ENCODE measurements around the gene IGFBP2. TPM values are rescaled to one million over a fixed set of nuclear protein-coding genes. Genes with fewer than 3 reads are reported as not detected.
A peak's percentile ranks its signal among the peaks of the same experiment; 100 is the strongest.

Gene IGFBP2
- total RNA-seq, 1 experiment from 2014 or later = 0.32 TPM

DNA sequence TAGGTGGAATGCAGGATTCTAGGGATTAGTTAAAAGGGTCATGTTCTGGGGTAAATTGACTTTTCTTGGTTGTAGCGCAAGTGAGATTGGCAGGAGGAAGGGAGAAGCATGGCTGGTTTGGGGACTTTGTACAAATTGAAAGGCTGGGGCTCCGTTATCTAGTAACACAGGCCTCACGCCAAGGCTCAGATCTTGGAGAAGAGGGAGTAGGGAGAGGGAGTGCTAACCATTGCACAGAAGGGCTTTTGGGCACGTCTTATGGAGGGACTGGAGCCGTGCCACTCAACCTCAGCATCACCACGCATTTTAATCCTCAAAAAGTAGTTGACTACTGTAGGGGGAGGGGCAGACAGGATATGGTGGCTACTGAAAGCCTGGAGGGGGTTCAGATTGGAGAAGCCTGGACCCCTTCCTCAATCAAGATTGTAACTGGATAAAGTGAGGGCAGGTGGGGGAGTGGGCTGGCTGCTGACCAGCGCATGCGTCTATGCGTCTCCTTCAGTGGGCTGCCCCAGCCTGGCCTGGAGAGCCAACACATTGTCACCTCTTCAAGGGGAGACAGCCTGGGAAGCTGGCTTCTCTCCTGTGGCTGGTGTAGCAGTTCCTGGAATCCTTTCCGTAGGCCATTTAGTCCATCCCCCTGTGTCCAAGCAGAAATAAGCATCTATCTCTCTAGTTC is 47.9 kb downstream of the IGFBP2 start:
- no peaks in the 10 kb centered on the region for H3K36me3 ChIP-seq
- no peaks in the 10 kb centered on the region; the same call in 1 of the 2 replicates for H3K27me3 ChIP-seq (replicated peaks)
- H3K4me1 ChIP-seq (replicated peaks) = peaks cover 11% of the 10 kb centered on the region
- H3K4me3 ChIP-seq = no peak overlapping the region
- DNase-seq (ENCODE audit: low read depth in 1 of 2, low spot score in 2 of 2) = no peak
- H3K9me3 ChIP-seq (replicated peaks) = no peaks in the 10 kb centered on the region
- no peak overlapping the region for H3K27ac ChIP-seq

DNA sequence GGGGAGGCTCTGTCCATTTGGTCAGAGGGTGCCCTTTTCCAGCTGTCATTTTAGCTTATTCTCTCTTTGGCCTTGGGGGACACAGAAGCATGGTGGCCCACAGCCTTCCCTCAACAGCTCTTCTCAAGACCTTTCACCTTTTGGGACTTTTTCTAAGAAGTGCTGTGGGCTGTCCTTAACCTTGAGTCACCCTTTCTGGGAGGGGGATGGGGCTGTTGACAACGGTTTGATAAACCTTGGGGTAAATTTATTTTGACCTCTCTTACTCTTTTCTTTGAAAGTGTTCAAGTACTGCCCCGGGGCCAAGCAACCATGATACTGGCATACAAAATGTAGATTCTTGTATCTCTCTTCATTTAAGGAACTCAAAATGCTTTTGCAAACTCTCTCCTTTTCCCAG is 48.5 kb downstream of the IGFBP2 start:
- Histone ChIP-seq H3K27me3 (replicated peaks) (no peaks in the 10 kb centered on the region), H3K4me1 (replicated peaks) (peaks cover 11% of the 10 kb centered on the region), H3K27ac (no peak overlapping the region), H3K9me3 (replicated peaks) (no peaks in the 10 kb centered on the region), H3K4me3 (no peak overlapping the region), H3K36me3 (no peaks in the 10 kb centered on the region)
- DNase-seq (ENCODE audit: low read depth in 1 of 2, low spot score in 2 of 2) = no peak

GRCh38 chr2:216683846-216684245 is 50.6 kb downstream of the IGFBP2 start:
- H3K4me3 ChIP-seq = no peak overlapping the region
- no peak overlapping the region for H3K27ac ChIP-seq
- H3K4me1 ChIP-seq (replicated peaks) = peaks cover 11% of the 10 kb centered on the region
- H3K9me3 ChIP-seq (replicated peaks) = no peaks in the 10 kb centered on the region
- H3K27me3 ChIP-seq (replicated peaks) = no peaks in the 10 kb centered on the region
- DNase-seq (ENCODE audit: low read depth in 1 of 2, low spot score in 2 of 2) = no peak
- no peaks in the 10 kb centered on the region for H3K36me3 ChIP-seq

- Histone ChIP-seq H3K36me3 (no peaks in the 10 kb centered on the region), H3K27me3 (replicated peaks) (peaks cover 7% of the 10 kb centered on the region; the same call in 1 of the 2 replicates), H3K4me3 (no peak overlapping the region), H3K4me1 (replicated peaks) (peaks cover 11% of the 10 kb centered on the region), H3K9me3 (replicated peaks) (no peaks in the 10 kb centered on the region), H3K27ac (no peak overlapping the region)
- no peak for DNase-seq (ENCODE audit: low read depth in 1 of 2, low spot score in 2 of 2)
Measured at GRCh38 chr2:216685327-216685875, 52.2 kb downstream of the IGFBP2 start.

DNA sequence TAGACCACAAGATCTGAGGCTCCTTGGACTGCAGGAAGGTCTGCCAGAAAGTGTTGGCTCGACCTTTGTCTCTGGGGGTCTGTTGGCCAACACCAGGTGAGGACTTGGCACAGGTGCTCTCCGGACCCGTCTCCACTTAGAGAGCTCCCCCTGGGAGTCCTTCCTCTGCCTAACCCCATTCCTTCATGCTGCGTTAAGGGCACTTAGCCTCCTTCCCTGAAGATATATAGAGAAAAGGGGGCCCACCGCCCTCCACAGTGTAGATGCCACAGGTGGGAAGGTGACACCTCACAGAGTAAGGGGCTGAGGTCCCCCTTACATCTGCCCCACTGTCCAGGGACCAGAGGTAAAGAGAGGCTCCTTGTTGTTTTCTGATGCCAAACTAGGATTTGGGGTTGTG is 53.9 kb downstream of the IGFBP2 start:
- H3K27me3 ChIP-seq (replicated peaks) = peaks cover 16% of the 10 kb centered on the region
- peaks cover 10% of the 10 kb centered on the region for H3K4me1 ChIP-seq (replicated peaks)
- H3K9me3 ChIP-seq (replicated peaks) = no peaks in the 10 kb centered on the region
- no peak for DNase-seq (ENCODE audit: low read depth in 1 of 2, low spot score in 2 of 2)
- H3K36me3 ChIP-seq = no peaks in the 10 kb centered on the region
- no peak overlapping the region for H3K4me3 ChIP-seq
- no peak overlapping the region for H3K27ac ChIP-seq

- Histone ChIP-seq H3K27ac (no peak overlapping the region), H3K4me3 (no peak overlapping the region), H3K27me3 (replicated peaks) (peaks cover 21% of the 10 kb centered on the region), H3K36me3 (no peaks in the 10 kb centered on the region), H3K4me1 (replicated peaks) (peaks cover 11% of the 10 kb centered on the region), H3K9me3 (replicated peaks) (no peaks in the 10 kb centered on the region)
- no peak for DNase-seq (ENCODE audit: low read depth in 1 of 2, low spot score in 2 of 2)
Measured at GRCh38 chr2:216687646-216688045, 54.4 kb downstream of the IGFBP2 start.

DNA sequence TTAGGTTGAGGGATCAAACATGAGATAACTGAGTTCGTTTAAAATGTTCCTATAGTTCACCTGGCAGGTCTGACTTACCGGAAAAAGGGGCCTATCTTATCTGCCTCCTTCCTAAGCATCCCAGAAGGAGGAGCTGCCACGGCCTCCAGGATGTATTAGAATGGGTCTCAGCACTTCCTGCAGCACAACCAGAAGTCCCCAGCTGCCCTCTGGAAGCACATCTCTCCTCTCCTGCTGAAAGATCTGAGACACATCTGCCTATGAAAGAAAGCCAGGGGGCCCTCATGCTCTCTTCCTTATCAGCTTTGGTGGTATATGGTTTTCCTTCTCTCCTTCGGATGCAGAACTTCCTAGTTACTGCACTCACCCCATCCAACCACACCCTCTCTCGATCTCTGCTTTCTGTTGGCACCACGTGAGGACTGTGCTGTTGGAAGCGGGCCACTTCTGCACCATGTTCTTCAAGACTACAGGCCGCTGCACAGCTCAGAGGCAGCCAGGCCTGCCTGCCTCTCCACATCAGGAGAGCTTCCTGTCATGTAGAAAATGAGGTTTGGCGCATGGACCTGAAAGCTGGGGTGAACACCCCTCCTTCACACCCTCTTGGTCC is 55.6 kb downstream of the IGFBP2 start:
- Histone ChIP-seq H3K36me3 (no peaks in the 10 kb centered on the region), H3K9me3 (replicated peaks) (no peaks in the 10 kb centered on the region), H3K4me1 (replicated peaks) (peaks cover 14% of the 10 kb centered on the region), H3K27ac (no peak overlapping the region), H3K4me3 (no peak overlapping the region), H3K27me3 (replicated peaks) (peaks cover 24% of the 10 kb centered on the region)
- no peak for DNase-seq (ENCODE audit: low read depth in 1 of 2, low spot score in 2 of 2)

- no peaks in the 10 kb centered on the region for H3K9me3 ChIP-seq (replicated peaks)
- peaks cover 30% of the 10 kb centered on the region for H3K27me3 ChIP-seq (replicated peaks)
- H3K27ac ChIP-seq = no peak overlapping the region
- H3K4me3 ChIP-seq = no peak overlapping the region
- peaks cover 20% of the 10 kb centered on the region for H3K4me1 ChIP-seq (replicated peaks)
- no peak for DNase-seq (ENCODE audit: low read depth in 1 of 2, low spot score in 2 of 2)
- H3K36me3 ChIP-seq = no peaks in the 10 kb centered on the region
Measured at GRCh38 chr2:216689397-216689796, 56.2 kb downstream of the IGFBP2 start.

DNA sequence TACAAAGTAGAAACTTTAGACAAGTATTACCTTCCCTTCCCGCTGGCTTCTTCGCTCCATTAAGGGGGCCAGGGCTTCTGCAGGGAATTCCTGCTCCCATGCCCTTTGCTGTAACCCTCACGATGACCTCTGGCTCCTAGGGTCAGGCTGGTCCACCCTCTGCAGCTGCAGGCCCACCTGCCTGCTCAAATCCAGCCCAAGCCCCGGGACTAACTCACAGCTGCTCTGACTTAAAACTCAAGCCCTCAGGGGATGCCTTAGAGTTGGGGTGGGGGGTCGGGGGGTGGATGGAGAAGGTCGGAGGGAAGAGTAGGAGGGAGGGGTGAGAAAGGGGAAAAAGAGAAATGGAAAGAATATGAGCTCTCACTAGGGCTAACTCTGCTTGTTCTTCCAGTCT is 57.2 kb downstream of the IGFBP2 start:
- no peak for DNase-seq (ENCODE audit: low read depth in 1 of 2, low spot score in 2 of 2)
- Histone ChIP-seq H3K4me3 (no peak overlapping the region), H3K27ac (no peak overlapping the region)

GRCh38 chr2:216690853-216691741 is 57.9 kb downstream of the IGFBP2 start:
- no peak overlapping the region for H3K4me3 ChIP-seq
- H3K4me1 ChIP-seq (replicated peaks) = peaks cover 22% of the 10 kb centered on the region
- no peak overlapping the region for H3K27ac ChIP-seq
- no peak for DNase-seq (ENCODE audit: low read depth in 1 of 2, low spot score in 2 of 2)
- no peaks in the 10 kb centered on the region for H3K36me3 ChIP-seq
- no peaks in the 10 kb centered on the region for H3K9me3 ChIP-seq (replicated peaks)
- H3K27me3 ChIP-seq (replicated peaks) = peaks cover 37% of the 10 kb centered on the region

More for the DNA sequence above, 57.2 kb downstream of the IGFBP2 start:
- peaks cover 22% of the 10 kb centered on the region for H3K4me1 ChIP-seq (replicated peaks)
- peaks cover 37% of the 10 kb centered on the region for H3K27me3 ChIP-seq (replicated peaks)
- no peaks in the 10 kb centered on the region for H3K9me3 ChIP-seq (replicated peaks)
- no peaks in the 10 kb centered on the region for H3K36me3 ChIP-seq

- Histone ChIP-seq H3K9me3 (replicated peaks) (no peaks in the 10 kb centered on the region), H3K36me3 (no peaks in the 10 kb centered on the region), H3K27ac (no peak overlapping the region), H3K4me1 (replicated peaks) (peaks cover 22% of the 10 kb centered on the region), H3K4me3 (peak overlapping the region; percentile 24), H3K27me3 (replicated peaks) (peaks cover 37% of the 10 kb centered on the region)
- DNase-seq (ENCODE audit: low read depth in 1 of 2, low spot score in 2 of 2) = peak; percentile 35 to 58
Measured at GRCh38 chr2:216692636-216693413, 59.6 kb downstream of the IGFBP2 start.

DNA sequence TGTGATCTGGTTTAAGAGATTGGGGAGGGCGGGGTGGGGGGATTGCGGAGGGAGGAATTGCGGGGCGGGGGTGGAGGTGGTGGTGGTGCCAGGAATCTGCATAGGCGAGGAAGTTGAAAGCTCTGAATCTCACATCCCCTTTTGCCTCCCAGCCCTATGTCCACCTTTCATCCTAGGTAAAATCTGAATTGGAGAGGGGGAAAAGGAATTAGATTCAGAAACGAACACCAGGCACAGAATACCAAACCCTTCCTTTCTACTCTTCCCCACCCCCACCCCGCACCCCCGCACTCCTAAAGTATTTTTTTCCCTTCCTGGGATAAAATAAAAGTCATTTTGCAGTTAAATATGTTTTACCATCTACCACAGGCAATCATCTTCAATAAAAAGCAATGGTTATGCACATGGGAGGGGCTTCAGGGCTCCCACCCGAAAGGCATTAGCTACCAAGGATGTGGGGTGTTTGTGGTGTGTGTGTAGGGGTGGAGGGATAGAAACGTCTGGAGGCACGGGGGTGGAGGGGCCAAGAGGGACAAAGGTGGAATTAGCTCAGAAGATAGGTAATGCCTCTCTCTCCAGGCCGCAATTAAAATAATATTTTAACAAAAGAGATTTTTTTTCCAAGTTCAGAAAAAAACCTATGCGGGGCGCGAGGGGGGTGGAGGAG is 60.3 kb downstream of the IGFBP2 start:
- Histone ChIP-seq H3K4me3 (peak overlapping the region; percentile 25; the same call in 1 of the 2 replicates), H3K4me1 (replicated peaks) (peaks cover 22% of the 10 kb centered on the region), H3K27ac (no peak overlapping the region), H3K27me3 (replicated peaks) (peaks cover 37% of the 10 kb centered on the region), H3K9me3 (replicated peaks) (no peaks in the 10 kb centered on the region), H3K36me3 (no peaks in the 10 kb centered on the region)
- DNase-seq (ENCODE audit: low read depth in 1 of 2, low spot score in 2 of 2) = no peak

Measured in SJSA1 (cell line).